HG03354 (cell line): ENCODE measurements around the gene CIITA.
A peak's percentile ranks its signal among the peaks of the same experiment; 100 is the strongest.

Source experiments
- ATAC-seq: cut with Tn5 transposase; IDR thresholded peaks from one replicate; pipeline ENCODE4 v1.9.1; 2021; ENCODE audit warnings: mild to moderate bottlenecking; ENCODE audit not compliant: unreplicated experiment, poor library complexity, severe bottlenecking

CIITA gene

DNA sequence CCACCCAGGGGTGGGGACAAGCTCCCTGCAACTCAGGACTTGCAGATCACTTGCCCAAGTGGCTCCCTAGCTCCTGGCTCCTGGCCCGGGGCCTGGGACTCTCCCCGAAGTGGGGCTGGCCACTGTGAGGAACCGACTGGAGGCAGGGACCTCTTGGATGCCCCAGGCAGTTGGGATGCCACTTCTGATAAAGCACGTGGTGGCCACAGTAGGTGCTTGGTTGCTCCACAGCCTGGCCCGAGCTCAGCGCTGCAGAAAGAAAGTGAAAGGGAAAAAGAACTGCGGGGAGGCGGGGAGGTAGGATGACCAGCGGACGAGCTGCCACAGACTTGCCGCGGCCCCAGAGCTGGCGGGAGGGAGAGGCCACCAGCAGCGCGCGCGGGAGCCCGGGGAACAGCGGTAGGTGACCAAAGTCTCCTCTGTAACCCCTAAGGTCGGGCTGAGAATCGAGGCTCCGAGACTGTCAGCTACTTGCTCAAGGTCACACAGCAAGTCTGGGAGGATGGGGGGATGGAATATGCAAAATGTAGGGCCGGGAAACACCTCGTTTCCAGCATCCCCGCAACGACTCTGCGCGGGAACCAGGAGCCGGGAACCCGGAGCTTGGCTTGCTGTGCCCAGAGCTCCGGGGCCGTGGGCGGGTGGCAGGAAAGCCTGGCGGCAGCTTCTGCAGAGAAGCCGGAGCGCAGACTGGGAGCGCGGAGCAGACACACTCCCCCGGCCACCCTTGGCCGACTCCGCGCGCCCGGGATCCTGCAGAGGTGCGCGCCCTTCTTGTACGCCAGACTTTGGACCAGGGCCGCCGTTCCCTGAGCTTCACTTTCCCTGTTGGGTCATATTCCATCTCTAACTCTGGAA lies 1.9 kb downstream of the CIITA start:
- ATAC-seq = peak; percentile 30

DNA sequence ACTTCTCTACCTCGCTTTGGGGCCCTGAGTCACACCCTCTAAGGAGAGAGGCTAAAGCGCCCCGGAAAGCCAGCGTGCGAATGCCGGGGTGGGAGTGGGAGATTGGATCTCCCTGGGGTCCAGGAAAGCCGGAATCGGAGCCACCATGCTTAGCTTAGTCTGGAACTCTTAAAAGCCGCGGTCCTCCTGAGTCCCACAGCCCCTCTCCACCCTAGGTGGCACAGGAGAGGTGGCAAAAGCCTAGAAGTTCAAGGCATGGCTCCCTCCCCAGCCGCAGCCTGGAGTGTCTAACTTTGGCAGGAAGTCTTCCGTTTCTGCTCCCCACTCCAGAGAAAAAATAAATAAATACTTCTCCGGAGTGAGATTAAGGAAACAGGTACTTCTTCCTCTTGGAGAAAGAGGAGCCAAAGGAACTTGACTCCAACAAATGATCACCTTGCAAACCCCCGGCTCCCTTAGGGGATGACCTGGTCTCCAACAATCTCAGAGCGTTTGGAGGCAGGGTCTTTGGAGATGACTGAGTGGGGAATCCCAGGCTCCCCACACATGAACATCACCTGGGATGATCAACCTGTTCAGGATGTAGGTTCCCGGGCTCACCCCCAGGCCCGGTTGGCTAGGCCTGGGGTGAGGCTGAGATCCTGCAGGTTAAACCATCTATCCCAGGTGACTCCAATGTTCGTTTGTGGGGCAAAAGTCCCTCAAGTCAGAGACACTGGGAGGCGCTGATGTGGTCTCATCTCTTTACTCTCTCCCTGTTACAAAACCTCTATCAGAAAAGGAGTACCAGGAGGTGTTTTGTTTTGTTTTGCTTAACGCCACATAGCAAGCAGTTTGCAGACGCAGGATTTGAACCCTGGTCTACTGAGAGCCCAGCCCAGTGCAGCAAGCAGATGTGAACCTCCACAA lies 2.9 kb downstream of the CIITA start:
- ATAC-seq = no peak

DNA sequence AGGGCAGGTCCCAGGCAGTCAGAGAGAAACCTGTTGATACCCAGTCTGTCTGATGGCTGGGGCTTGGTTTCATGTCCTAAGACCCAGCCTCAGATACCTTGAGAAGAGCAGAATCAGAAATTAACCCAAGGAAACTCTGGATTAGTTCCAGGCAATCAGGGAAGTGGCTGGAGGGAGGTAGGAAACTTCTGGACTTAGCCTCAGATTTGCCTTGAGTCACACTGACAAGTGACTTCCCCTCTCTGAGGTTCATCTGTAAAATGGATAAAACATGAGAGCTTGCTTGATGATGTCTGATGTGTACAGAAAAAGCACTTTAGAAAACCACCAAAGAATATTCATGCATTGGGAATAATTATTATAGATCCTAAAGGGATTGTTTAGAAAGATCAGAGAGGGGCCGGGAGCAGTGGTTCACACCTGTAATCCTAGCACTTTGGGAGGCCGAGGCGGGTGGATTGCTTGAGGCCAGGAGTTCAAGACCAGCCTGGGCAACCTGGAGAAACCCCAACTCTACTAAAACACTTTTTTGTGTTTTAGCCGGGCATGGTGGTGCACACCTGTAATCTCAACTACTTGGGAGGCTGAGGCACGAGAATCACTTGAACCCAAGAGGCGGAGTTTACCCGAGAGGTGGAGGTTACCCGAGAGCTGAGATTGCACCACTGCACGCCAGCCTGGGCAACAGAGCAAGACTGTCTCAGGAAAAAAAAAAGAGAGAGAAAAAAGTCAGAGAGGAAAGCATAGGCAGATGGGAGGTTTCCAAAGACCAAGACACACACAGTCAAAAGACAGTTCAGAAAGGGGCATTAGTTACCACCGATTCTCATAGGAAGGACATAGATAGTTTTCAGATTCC lies 3.8 kb downstream of the CIITA start:
- ATAC-seq = no peak

GRCh38 chr16:10881479-10882030 lies 4.6 kb downstream of the CIITA start:
- no peak for ATAC-seq

DNA sequence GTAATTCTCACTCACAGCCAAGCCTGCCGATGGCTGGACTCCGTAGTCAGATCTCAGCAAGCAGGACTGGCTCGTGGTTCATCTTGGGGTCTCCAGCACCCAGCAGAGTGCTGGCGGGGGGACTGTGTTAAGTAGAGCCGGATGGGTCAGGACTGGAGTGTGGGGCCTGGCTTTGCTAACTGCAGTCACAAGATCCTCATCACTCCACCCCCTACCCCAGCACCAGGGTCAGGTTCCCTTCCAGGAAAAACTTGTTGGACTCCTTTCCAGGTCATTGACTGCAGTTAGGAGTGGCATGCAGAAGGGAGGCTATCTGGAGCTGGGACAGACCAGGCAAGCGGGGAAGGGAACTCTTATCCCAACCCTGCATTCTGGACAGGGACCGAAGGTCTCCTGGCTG lies 6.0 kb downstream of the CIITA start:
- ATAC-seq = no peak

DNA sequence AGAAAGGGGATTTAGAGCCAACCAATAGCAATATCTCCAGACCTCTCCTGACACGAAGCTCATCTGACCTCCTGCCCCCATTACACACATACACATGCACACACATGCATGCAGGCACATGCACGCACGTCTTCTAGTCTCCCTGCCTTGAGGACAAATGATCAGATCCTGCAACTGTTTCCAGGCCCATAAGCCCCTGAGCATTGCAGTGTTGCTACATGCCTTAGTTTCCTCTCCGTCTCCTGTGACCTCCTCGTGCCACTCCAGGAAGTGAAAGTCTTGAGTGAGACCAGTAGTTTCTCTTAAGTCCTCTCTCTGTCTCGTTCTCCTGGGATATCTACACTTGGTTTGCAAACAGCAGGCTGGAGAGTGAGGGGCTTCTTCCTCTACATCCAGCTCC lies 8.2 kb downstream of the CIITA start:
- no peak for ATAC-seq

DNA sequence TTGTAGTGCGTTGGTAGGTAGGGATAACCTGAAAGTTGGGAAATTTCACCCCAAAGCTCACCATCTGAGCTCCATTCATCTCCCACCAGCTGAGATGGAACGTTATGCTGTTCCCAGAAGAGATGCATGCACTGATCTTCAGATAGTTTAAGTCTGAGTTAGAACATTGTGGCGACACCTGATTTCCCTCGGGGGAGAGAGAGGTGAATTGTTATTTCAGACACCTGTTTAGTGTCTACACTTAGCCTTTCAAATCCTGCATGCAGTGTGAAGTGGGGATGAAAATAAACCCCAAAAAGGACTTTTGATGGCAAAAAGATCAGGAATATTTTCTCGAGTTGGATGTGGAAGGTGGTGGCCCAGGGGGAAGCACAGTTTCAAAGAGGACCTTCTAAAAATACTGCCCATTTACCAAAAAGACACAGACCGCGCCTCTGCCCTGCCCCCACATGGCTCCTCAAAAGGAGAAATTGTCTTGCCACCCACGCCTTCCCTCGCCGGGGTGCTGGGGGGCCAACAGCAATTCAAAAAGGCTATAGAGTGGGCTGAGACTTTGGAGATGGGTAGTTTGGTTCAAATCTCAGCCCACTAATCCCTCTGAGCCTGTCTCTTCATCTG lies 11.4 kb downstream of the CIITA start:
- no peak for ATAC-seq

- no peak for ATAC-seq
These were observed 12.9 kb downstream of the CIITA start for GRCh38 chr16:10889855-10890254.

- no peak for ATAC-seq
These were observed 15.8 kb downstream of the CIITA start for GRCh38 chr16:10892782-10893318.

GRCh38 chr16:10895053-10895946 lies 18.3 kb downstream of the CIITA start:
- ATAC-seq = no peak

GRCh38 chr16:10896165-10896564 lies 19.2 kb downstream of the CIITA start:
- no peak for ATAC-seq

DNA sequence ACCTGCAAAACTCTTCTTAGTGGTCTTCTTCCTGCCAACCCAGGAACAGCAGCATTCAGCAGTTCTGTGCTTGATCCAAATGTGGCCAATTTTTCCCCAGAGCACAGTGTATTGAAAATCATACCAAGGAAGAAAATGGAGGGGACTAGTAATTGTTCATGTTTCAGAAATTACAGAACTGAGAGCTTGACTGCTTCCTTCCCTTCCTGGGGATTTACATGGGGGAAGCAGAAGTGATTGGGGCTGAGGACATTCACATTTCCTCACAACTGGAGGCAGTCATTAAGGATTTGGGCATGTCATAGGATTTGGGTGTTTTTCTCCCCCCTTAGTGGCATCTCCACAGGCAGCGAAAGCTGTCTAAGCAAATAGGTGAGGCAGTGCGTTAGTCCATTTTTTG lies 19.7 kb downstream of the CIITA start:
- no peak for ATAC-seq

- peak; percentile 70 for ATAC-seq
These were observed 20.1 kb downstream of the CIITA start for GRCh38 chr16:10897134-10897533.

GRCh38 chr16:10902999-10903398 lies 26.0 kb downstream of the CIITA start:
- ATAC-seq = no peak

- ATAC-seq = no peak
These were observed 29.5 kb downstream of the CIITA start for GRCh38 chr16:10906482-10906881.

- no peak for ATAC-seq
These were observed 30.1 kb downstream of the CIITA start for GRCh38 chr16:10906914-10907756.

DNA sequence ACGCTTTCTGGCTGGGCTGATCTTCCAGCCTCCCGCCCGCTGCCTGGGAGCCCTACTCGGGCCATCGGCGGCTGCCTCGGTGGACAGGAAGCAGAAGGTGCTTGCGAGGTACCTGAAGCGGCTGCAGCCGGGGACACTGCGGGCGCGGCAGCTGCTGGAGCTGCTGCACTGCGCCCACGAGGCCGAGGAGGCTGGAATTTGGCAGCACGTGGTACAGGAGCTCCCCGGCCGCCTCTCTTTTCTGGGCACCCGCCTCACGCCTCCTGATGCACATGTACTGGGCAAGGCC lies 30.7 kb downstream of the CIITA start:
- no peak for ATAC-seq
